ENCODE measurements around the gene IKZF2.

Gene IKZF2

DNA sequence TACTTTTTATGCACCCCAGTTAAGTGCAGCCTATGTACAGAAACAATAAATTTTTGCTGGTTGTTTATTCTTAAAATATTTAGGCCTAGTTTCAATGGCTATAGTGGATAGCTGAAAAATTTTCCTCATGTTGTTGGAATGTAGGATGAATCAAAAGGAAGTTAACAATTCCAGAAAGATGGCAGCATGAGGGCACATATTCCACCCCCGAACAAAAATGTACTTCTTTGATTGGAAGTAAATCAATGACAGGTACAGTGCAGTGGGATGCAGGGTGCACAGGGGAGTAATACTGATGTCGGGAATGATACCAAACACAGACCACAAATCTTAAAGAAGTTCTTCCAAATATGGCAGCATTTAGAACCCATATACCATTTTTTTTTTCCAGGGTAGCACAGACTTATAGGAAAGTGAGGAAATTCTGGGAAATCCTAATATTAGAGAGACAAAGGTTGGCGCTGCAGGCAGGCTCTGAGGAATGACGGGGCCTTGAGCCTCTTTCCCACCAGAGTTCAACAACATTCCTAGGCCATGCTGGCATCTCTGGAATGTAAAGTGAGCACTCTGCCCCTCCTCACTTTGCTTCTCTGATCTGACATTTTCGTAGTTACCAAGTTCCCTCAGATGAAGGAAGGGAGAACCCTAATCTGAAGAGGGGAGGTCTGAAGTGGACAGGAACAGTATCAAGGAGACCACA is 36.6 kb upstream of the IKZF2 start:
- no peak for DNase-seq (ENCODE audit: extremely low spot score)
- CTCF ChIA-PET, result no interaction called here
- no peak for TF ChIP-seq ZNF384 (IDR thresholded peaks at IDR 0.05)
- TF ChIP-seq L3MBTL2 (conservative IDR thresholded peaks at IDR 0.05), result no peak
- no peak for TF ChIP-seq LEF1 (IDR thresholded peaks at IDR 0.05; ENCODE audit: borderline replicate concordance)
- no peak for TF ChIP-seq CTBP1 (IDR thresholded peaks at IDR 0.05; ENCODE audit: borderline replicate concordance)
- no peak for TF ChIP-seq TARDBP (IDR thresholded peaks at IDR 0.05)
- TF ChIP-seq BHLHE40 (IDR thresholded peaks at IDR 0.05; ENCODE audit: borderline replicate concordance), result no peak
- TF ChIP-seq SUZ12 (IDR thresholded peaks at IDR 0.05), result no peak
- TF ChIP-seq ARNT (IDR thresholded peaks at IDR 0.05), result no peak
- no peak for TF ChIP-seq ELF4 (IDR thresholded peaks at IDR 0.05)
- TF ChIP-seq FOXK2 (IDR thresholded peaks at IDR 0.05), result no peak

DNA sequence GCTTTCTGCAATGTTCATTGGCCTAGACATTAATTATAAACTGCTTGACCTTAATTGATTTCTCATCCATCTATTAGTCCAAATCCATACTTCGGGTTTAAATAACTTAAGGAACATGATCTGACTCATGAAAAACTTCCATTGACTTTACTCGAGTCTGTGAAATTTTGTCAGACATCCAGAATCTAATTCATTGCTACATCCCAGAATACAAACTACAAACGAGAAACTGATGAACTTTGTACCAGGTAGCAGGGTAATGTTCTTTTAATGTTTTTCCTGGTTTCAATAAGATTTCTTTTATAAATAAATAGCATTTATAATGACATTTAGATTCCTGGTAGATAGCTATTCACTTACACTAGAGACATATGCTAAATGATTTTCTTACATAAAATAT is 36.0 kb upstream of the IKZF2 start:
- TF ChIP-seq FOXK2 (IDR thresholded peaks at IDR 0.05) (no peak), L3MBTL2 (conservative IDR thresholded peaks at IDR 0.05) (no peak), HDGF (IDR thresholded peaks at IDR 0.05; ENCODE audit: borderline replicate concordance) (no peak), SUZ12 (IDR thresholded peaks at IDR 0.05) (no peak), FOXM1 (IDR thresholded peaks at IDR 0.05; ENCODE audit: borderline replicate concordance) (no peak), ZNF384 (IDR thresholded peaks at IDR 0.05) (no peak), BHLHE40 (IDR thresholded peaks at IDR 0.05; ENCODE audit: borderline replicate concordance) (no peak), NFRKB (IDR thresholded peaks at IDR 0.05) (no peak)
- TF ChIP-seq, protein P1, sequence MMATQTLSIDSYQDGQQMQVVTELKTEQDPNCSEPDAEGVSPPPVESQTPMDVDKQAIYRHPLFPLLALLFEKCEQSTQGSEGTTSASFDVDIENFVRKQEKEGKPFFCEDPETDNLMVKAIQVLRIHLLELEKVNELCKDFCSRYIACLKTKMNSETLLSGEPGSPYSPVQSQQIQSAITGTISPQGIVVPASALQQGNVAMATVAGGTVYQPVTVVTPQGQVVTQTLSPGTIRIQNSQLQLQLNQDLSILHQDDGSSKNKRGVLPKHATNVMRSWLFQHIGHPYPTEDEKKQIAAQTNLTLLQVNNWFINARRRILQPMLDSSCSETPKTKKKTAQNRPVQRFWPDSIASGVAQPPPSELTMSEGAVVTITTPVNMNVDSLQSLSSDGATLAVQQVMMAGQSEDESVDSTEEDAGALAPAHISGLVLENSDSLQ (IDR thresholded peaks at IDR 0.05), result no peak
- CTCF ChIA-PET, result no interaction called here
- POLR2A ChIA-PET, result no interaction called here
- no peak for DNase-seq (ENCODE audit: extremely low spot score)

More for the DNA sequence above, 36.6 kb upstream of the IKZF2 start:
- POLR2A ChIA-PET, result no interaction called here

- ChIA-PET POLR2A (no interaction called here), CTCF (no interaction called here)
- no peak for DNase-seq (ENCODE audit: extremely low spot score)
- no peak for TF ChIP-seq ZNF384 (IDR thresholded peaks at IDR 0.05)
- no peak for TF ChIP-seq FOXA1 (IDR thresholded peaks at IDR 0.05)
Measured at GRCh38 chr2:213185147-213185822, 33.9 kb upstream of the IKZF2 start.

- POLR2A ChIA-PET, result no interaction called here
- no peak for DNase-seq (ENCODE audit: extremely low spot score)
- CTCF ChIA-PET, result no interaction called here
- TF ChIP-seq FOXK2 (IDR thresholded peaks at IDR 0.05), result no peak
- TF ChIP-seq FOXA1 (IDR thresholded peaks at IDR 0.05), result no peak
- TF ChIP-seq NFRKB (IDR thresholded peaks at IDR 0.05), result no peak
Measured at GRCh38 chr2:213181712-213182111, 30.3 kb upstream of the IKZF2 start.

- no peak for DNase-seq (ENCODE audit: extremely low spot score)
- ChIA-PET POLR2A (no interaction called here), CTCF (no interaction called here)
- TF ChIP-seq FOXM1 (IDR thresholded peaks at IDR 0.05; ENCODE audit: borderline replicate concordance), result no peak
- no peak for TF ChIP-seq ZNF384 (IDR thresholded peaks at IDR 0.05)
- no peak for TF ChIP-seq FOXA1 (IDR thresholded peaks at IDR 0.05)
- TF ChIP-seq ARNT (IDR thresholded peaks at IDR 0.05), result no peak
- TF ChIP-seq FOXK2 (IDR thresholded peaks at IDR 0.05), result no peak
Measured at GRCh38 chr2:213177679-213178078, 26.3 kb upstream of the IKZF2 start.

DNA sequence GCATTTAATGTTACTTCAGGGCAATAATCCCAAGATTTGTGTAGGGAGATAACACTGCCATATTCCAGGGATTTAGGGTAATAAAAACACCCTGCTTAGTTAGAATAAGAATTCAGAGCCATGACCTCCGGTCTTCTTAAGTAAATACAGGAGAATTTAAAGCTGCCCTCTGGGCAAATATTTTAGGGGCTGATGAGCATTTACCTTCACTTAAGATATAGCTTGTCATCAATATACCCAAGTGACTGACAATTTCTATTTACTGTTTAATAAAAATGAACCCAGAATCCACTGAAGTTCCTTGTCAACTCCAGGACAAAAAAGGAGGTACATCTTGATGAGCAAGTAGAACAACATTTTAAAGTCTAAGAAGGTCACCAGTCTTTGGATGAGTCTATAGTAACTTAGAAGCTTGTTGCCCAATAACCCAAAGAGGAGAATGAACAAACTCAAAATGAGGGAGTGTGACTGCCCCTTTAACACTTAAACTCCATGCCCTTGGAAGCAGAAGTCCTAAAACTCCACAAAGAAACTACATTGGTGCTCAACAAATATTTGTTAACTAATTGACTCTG is 24.3 kb upstream of the IKZF2 start:
- CTCF ChIA-PET, result interaction anchor here (0.6 kb wide), 1 partner anchor 1596 kb away, joined by 3 read pairs; no protein-coding TSS in a partner anchor

GRCh38 chr2:213172641-213173040 is 21.2 kb upstream of the IKZF2 start:
- DNase-seq (ENCODE audit: extremely low spot score), result no peak
- TF ChIP-seq SUZ12 (IDR thresholded peaks at IDR 0.05), result no peak
- TF ChIP-seq FOXA1 (IDR thresholded peaks at IDR 0.05), result no peak
- CTCF ChIA-PET, result no interaction called here
- POLR2A ChIA-PET, result no interaction called here

More for the DNA sequence above, 24.3 kb upstream of the IKZF2 start:
- POLR2A ChIA-PET, result no interaction called here
- TF ChIP-seq CTBP1 (IDR thresholded peaks at IDR 0.05; ENCODE audit: borderline replicate concordance) (no peak), TARDBP (IDR thresholded peaks at IDR 0.05) (no peak), ZNF384 (IDR thresholded peaks at IDR 0.05) (no peak), HDGF (IDR thresholded peaks at IDR 0.05; ENCODE audit: borderline replicate concordance) (no peak), LEF1 (IDR thresholded peaks at IDR 0.05; ENCODE audit: borderline replicate concordance) (no peak), ELF4 (IDR thresholded peaks at IDR 0.05) (no peak)
- TF ChIP-seq, protein P1 (IDR thresholded peaks at IDR 0.05), result no peak
- no peak for DNase-seq (ENCODE audit: extremely low spot score)

- ChIA-PET POLR2A (no interaction called here), CTCF (no interaction called here)
- no peak for DNase-seq (ENCODE audit: extremely low spot score)
- TF ChIP-seq FOXM1 (IDR thresholded peaks at IDR 0.05; ENCODE audit: borderline replicate concordance), result no peak
- TF ChIP-seq HDGF (IDR thresholded peaks at IDR 0.05; ENCODE audit: borderline replicate concordance), result no peak
- no peak for TF ChIP-seq L3MBTL2 (conservative IDR thresholded peaks at IDR 0.05)
- no peak for TF ChIP-seq TARDBP (IDR thresholded peaks at IDR 0.05)
- no peak for TF ChIP-seq NFRKB (IDR thresholded peaks at IDR 0.05)
- TF ChIP-seq ARNT (IDR thresholded peaks at IDR 0.05), result no peak
- TF ChIP-seq SP1 (IDR thresholded peaks at IDR 0.05), result no peak
Measured at GRCh38 chr2:213171147-213171546, 19.7 kb upstream of the IKZF2 start.

Measured in HEK293T (cell line).